HUES64 (cell line): ENCODE results near the gene MEGF11.

Experiments used
- H3K27ac ChIP-seq: 2 replicates; pipeline ENCODE4 v1.7.0; 2013; ENCODE audit warnings: low read depth, low read length, inconsistent platforms
- H3K27me3 ChIP-seq: 2 replicates; pipeline ENCODE4 v1.6.1; 2013; ENCODE audit warnings: mild to moderate bottlenecking, low read length; ENCODE audit not compliant: insufficient read depth
- H3K36me3 ChIP-seq: 2 replicates; pipeline ENCODE4 v1.6.1; 2013; ENCODE audit warnings: mild to moderate bottlenecking, low read length; ENCODE audit not compliant: insufficient read depth
- H3K4me1 ChIP-seq: 2 replicates; pipeline ENCODE4 v1.6.1; 2013; ENCODE audit warnings: mild to moderate bottlenecking, low read length, moderate library complexity; ENCODE audit not compliant: insufficient read depth
- H3K4me3 ChIP-seq: 2 replicates; pipeline ENCODE4 v1.5.1; 2013; ENCODE audit warnings: mild to moderate bottlenecking, low read length, moderate library complexity
- H3K9ac ChIP-seq: 2 replicates; pipeline ENCODE4 v1.6.1; 2013; ENCODE audit warnings: mild to moderate bottlenecking, low read depth, low read length
- H3K9me3 ChIP-seq: 2 replicates; pipeline ENCODE4 v1.6.1; 2013; ENCODE audit warnings: low read depth, low read length; ENCODE audit not compliant: insufficient read depth
- WGBS: fragments of 150-250, 120-280 bp; methylation state at CpG from one replicate; pipeline ENCODE4 v1.1.7; 2013; ENCODE audit warnings: missing lambda C conversion rate; 5-methylcytosine and 5-hydroxymethylcytosine counted together

MEGF11 gene

DNA sequence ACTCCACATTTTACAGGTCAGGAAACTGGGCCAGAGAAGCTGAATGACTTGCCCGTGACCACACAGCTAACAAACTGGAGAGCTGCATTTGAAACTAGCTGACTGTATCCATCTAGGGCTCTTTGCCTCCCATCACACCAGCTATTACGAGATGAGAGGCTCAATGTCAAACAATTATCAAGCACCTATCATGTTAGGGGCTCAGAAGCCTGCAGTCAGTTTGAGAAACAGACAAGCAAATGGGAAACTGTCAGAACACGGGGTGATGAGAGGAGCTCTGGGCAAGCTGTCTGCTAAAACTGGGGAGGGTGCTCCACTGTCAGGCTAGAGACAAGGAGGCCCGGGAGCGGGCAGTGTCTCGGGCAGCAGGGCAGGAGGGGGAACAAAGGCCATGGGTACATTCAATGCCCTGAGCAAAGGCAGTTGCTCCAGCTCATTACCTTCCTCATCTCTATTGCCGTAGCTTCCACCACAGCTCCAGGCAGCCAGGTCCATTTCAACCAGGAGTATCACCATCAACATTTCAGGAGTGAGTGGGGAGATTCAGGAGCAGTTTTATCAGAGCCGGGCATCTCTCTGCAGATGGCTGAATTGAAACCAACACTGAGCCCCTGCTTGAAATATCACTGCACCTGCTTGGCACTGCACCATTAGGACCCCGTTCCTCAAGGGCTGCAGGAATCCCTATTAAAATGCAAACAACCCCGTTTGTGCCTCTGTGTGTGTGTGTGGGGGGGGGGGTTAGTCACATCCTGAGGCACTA is 261.6 kb downstream of the MEGF11 start:
- H3K27me3 ChIP-seq, result no peaks in the 10 kb centered on the region

DNA sequence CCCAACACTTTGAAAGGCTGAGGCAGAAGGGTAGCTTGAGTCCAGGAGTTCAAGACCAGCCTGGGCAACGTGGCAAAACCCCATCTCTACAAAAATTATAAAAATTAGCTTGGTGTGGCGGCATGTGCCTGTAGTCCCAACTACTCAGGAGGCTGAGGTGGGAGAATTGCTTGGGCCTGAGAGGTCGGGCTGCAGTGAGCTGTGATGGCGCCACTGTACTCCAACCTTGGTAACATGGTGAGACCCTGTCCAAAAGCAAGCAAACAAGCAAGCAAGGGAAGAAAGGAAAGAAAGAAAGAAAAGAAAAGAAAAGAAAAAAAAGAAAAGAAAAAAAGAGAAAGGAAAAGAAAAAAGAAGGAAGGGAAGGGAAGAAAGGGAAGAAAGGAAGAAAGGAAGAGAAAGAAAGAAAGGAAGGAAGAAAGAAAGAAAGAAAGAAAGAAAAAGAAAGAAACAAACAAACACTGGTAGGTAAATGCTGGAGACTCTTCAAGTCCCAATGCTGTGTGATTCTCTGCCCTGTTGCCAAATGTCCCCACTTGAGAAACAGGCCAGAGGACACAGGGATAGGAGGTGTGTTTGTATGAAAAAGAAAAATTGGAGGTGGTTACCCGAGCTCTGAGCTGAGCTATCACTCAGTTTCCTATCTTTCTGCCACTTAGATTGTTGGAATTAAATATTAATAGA is 263.1 kb downstream of the MEGF11 start:
- H3K36me3 ChIP-seq, result no peaks in the 10 kb centered on the region
- H3K27me3 ChIP-seq, result no peaks in the 10 kb centered on the region
- WGBS, result 95% methylated on average over 4 of the region's 5 CpGs

More for the DNA sequence above, 261.6 kb downstream of the MEGF11 start:
- Histone ChIP-seq H3K27ac (no peak overlapping the region), H3K4me1 (peaks cover 17% of the 10 kb centered on the region), H3K36me3 (no peaks in the 10 kb centered on the region), H3K9ac (no peak overlapping the region), H3K4me3 (no peak overlapping the region), H3K9me3 (no peaks in the 10 kb centered on the region)
- 75% methylated on average over 9 of the region's 10 CpGs for WGBS

DNA sequence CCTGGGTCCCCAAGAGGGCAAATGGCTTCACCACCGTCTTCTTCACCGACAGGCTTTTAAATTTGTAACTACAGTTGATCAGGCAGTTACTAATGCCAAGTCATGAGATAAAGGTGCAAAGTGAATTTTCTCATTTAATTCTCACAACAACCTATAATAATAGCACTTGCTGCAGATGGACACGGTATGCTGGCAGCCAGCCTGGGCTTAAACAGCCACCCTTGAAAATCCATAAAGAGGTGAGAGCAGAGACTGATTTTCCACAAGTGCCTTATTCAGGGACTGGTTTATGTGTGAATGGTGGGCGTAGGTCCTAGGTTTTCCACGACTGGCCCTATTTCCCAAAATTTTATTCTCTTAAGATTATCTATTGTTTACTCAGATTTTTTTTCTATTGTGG is 266.4 kb downstream of the MEGF11 start:
- H3K4me1 ChIP-seq, result peaks cover 19% of the 10 kb centered on the region
- no peaks in the 10 kb centered on the region for H3K36me3 ChIP-seq
- no peak overlapping the region for H3K4me3 ChIP-seq
- H3K27me3 ChIP-seq, result peaks cover 6% of the 10 kb centered on the region
- no peaks in the 10 kb centered on the region for H3K9me3 ChIP-seq
- no peak overlapping the region for H3K27ac ChIP-seq
- WGBS, result 87% methylated on average over 3 of the region's 5 CpGs
- no peak overlapping the region for H3K9ac ChIP-seq

More for the DNA sequence above, 263.1 kb downstream of the MEGF11 start:
- H3K27ac ChIP-seq, result no peak overlapping the region
- H3K4me1 ChIP-seq, result peaks cover 23% of the 10 kb centered on the region
- H3K9me3 ChIP-seq, result no peaks in the 10 kb centered on the region
- H3K4me3 ChIP-seq, result no peak overlapping the region
- H3K9ac ChIP-seq, result no peak overlapping the region

DNA sequence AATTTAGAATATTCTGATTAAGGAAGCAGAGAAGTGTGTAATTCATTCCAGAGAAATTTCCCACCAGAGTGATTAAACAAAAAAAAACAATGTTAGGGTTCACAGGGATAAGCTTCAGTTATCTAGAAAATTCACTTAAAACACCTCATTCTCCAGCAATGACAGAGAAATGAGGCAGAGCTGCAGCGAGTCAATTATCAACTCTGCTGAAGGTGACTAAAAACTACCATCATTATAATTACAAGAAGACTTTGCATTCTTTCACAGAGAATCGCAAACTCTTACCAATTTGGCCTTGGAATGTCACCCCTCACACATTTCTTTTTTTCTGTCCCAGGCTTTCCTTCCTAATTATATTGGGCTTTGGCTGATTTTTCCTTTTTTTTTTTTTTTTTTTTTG is 267.1 kb downstream of the MEGF11 start:
- H3K9ac ChIP-seq, result no peak overlapping the region
- H3K27me3 ChIP-seq, result peaks cover 6% of the 10 kb centered on the region
- no peaks in the 10 kb centered on the region for H3K9me3 ChIP-seq
- 58% methylated on average over 2 of the region's 2 CpGs for WGBS
- peaks cover 13% of the 10 kb centered on the region for H3K4me1 ChIP-seq
- H3K36me3 ChIP-seq, result no peaks in the 10 kb centered on the region
- no peak overlapping the region for H3K4me3 ChIP-seq
- H3K27ac ChIP-seq, result no peak overlapping the region

DNA sequence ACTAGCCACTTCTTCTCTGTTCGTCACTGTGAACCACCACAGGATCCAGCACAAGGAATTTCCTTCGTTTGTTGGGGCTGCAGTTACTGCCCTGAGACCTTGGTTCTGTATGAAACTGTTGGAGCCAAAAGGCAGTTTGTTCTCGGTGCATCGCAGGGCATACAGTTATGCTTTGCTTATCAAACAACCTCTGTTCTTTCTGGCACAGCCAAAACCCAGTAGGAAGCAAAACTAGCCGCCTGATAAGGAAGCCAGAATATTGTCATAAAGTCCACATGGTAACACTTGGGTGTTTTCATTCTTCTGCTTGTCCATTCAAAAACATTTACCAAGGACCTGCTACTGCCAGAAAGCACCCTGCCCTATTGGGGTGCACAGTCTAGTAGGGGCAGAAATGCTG is 268.2 kb downstream of the MEGF11 start:
- H3K9ac ChIP-seq, result no peak overlapping the region
- no peak overlapping the region for H3K4me3 ChIP-seq
- H3K36me3 ChIP-seq, result no peaks in the 10 kb centered on the region
- peaks cover 13% of the 10 kb centered on the region for H3K4me1 ChIP-seq
- no peaks in the 10 kb centered on the region for H3K9me3 ChIP-seq
- H3K27ac ChIP-seq, result no peak overlapping the region
- peaks cover 6% of the 10 kb centered on the region for H3K27me3 ChIP-seq
- 87% methylated on average over 5 of the region's 5 CpGs for WGBS

DNA sequence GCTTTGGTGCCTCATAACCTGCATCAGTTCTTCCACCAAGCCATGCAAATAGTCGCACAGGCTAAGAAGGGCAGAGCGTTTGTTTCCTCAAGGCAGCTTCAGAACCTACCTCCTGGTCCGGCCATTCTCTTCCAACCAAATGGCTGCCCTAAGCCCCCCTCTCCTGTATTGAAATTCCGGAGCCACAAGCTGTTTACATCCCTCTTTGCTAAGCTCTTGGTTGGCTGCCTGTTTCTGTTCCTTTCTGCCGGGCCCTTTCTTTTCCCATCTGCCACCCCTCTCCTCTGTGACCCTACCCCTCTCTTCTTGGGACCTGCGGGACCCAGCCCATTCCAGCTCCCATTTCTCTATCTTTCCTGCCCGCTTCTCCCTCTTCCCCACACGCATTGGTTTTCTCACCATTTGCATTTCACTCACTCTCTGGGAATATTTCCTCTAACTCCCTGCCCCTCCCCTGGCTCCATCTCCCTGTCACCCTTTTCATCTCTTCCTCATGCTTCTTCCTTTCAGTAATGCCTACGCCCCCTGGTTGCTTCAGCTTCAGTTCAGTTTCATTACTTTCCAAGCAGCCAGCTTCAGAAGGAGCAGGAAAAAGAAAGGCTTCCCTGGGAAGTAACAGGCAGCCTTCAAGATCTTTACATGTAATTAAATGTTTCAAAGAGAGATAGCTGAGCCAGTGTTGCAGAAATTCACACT is 270.8 kb downstream of the MEGF11 start:
- no peaks in the 10 kb centered on the region for H3K36me3 ChIP-seq
- H3K27ac ChIP-seq, result no peak overlapping the region
- H3K9me3 ChIP-seq, result no peaks in the 10 kb centered on the region
- H3K27me3 ChIP-seq, result peaks cover 6% of the 10 kb centered on the region
- H3K4me3 ChIP-seq, result peak overlapping the region; percentile 71
- H3K9ac ChIP-seq, result no peak overlapping the region
- peaks cover 17% of the 10 kb centered on the region for H3K4me1 ChIP-seq
- WGBS, result 22% methylated on average over 9 of the region's 9 CpGs

DNA sequence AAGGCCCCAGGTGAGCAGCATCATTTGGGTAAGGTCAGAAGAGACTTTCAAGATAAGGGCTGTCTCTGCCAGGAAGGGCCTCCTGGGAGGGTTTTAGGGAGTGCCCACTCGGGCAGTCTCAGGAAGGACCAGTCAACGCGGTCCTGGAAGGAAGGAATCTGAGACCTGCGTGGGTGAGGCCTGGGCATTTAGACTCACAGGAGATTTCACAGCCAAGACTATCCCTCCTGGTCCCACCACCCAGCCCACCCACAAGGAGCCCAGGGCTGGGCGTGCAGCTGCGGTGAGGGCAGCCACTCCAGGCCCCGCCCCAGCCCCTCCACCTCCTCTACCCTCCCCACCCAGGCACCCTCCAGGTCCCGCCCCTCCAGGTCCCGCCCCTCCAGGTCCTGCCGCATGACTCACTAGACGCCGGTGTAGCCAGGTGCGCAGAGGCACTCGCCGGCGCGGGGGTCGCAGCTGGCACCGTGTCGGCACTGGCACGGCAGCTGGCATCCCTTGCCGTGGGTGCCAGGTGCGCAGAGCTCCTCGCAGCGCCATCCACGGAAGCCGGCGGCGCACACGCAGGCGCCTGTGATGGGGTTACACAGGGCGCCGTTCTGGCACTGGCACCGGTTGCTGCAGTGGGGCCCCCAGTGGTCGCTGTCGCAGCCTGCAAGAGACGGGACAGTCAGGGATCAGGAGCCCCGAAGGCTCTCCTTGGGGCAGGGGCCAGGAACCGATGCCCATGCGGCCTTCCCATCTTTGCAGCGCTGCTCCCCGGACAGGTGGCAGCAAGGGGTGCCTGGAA is 271.5 kb downstream of the MEGF11 start:
- no peak overlapping the region for H3K27ac ChIP-seq
- H3K36me3 ChIP-seq, result no peaks in the 10 kb centered on the region
- no peaks in the 10 kb centered on the region for H3K9me3 ChIP-seq
- H3K4me3 ChIP-seq, result peak overlapping the region; percentile 71
- peaks cover 6% of the 10 kb centered on the region for H3K27me3 ChIP-seq
- peaks cover 17% of the 10 kb centered on the region for H3K4me1 ChIP-seq
- H3K9ac ChIP-seq, result no peak overlapping the region
- 4% methylated on average over 41 of the region's 42 CpGs for WGBS

DNA sequence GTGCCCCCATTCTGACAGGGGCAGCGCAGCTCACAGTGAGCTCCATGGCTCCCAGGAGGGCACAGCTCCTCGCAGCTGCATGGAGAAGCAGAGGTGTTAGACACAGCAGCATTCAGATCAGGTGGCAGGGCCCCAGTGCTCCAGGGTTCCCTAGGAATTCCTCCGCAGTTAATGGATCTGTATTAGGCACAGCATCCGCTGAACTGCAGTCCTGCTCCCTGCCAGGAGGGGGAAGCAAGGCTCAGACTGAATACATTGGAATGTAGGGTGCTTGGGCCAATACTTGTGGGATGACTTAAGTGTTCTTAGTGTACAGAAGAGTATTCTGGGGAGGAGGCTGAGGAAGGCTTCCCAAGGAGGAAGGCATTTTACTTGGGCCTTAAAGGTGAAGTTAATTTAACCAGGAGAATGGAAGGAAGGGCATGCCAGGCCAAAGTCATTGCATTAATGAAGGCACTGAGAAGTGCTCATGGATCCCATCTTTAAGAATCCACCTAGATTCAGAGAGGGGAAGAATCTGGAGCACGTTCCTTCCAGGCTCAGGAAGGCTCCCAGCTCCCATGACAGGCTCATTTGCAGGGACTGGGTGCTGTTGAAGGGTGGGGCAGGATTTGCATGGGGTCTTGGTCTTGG is 272.6 kb downstream of the MEGF11 start:
- peaks cover 11% of the 10 kb centered on the region for H3K4me1 ChIP-seq
- 46% methylated on average over 5 of the region's 5 CpGs for WGBS

DNA sequence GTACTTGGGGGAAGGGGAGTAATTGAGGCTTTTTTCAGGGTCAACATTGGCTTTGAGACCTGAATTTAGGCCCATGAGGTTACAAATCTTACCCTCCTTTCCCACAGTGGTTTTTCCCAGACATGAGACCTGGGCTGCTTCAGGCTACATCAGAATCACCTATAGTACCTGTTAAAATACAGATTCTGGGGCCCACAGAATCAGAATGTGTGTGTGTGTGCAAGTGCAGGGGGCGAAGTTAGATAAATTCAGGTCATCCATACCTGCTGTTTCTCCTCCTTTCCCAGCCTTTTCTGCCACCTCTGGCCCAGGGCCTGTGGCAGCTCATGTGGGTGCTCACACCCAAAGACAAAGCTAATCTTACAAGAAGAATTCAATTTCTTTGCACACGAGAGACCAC is 273.7 kb downstream of the MEGF11 start:
- no peak overlapping the region for H3K4me3 ChIP-seq
- H3K4me1 ChIP-seq, result peaks cover 11% of the 10 kb centered on the region
- no peak overlapping the region for H3K27ac ChIP-seq
- no peaks in the 10 kb centered on the region for H3K36me3 ChIP-seq
- H3K27me3 ChIP-seq, result peaks cover 6% of the 10 kb centered on the region
- no peak overlapping the region for H3K9ac ChIP-seq
- WGBS, result 46% methylated on average over 2 of the region's 2 CpGs
- no peaks in the 10 kb centered on the region for H3K9me3 ChIP-seq

More for the DNA sequence above, 272.6 kb downstream of the MEGF11 start:
- no peaks in the 10 kb centered on the region for H3K9me3 ChIP-seq
- H3K9ac ChIP-seq, result no peak overlapping the region
- no peak overlapping the region for H3K27ac ChIP-seq
- H3K4me3 ChIP-seq, result no peak overlapping the region
- no peaks in the 10 kb centered on the region for H3K36me3 ChIP-seq
- peaks cover 6% of the 10 kb centered on the region for H3K27me3 ChIP-seq

DNA sequence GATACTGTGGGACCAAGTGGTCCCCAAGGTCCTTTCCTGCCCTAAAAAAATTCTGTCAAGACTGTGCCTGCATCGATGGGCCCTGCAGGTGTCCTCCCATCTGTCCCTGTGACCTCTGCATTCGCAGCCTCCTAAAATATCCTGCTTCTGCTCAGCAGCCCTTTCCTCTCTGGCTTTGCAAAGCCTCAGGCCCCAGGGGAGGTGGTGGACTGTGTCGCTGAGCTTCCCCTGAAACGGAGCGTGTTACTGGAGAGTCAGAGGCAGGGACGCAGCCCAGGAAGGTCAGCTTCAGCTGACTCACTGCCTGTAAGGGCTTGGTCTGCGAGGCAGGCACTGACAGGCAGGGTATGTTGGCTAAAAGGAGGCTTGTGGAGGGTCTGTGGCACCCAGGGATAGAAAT is 274.2 kb downstream of the MEGF11 start:
- Histone ChIP-seq H3K27me3 (peaks cover 6% of the 10 kb centered on the region), H3K9me3 (no peaks in the 10 kb centered on the region), H3K4me3 (no peak overlapping the region), H3K4me1 (peaks cover 11% of the 10 kb centered on the region), H3K9ac (no peak overlapping the region), H3K36me3 (no peaks in the 10 kb centered on the region), H3K27ac (no peak overlapping the region)
- 55% methylated on average over 7 of the region's 7 CpGs for WGBS
